SIG-M5 (cell line): ENCODE data around the gene IFT52.
"Not testable (repeated sequence)": the region's sequence is repeated elsewhere in the genome, so short reads cannot be mapped to it uniquely, and the experiment has no call there.

Source experiments
- DNase-seq: peaks from one replicate; lab custom pipeline; 2025; lab: John Stamatoyannopoulos, UW

IFT52 gene

DNA sequence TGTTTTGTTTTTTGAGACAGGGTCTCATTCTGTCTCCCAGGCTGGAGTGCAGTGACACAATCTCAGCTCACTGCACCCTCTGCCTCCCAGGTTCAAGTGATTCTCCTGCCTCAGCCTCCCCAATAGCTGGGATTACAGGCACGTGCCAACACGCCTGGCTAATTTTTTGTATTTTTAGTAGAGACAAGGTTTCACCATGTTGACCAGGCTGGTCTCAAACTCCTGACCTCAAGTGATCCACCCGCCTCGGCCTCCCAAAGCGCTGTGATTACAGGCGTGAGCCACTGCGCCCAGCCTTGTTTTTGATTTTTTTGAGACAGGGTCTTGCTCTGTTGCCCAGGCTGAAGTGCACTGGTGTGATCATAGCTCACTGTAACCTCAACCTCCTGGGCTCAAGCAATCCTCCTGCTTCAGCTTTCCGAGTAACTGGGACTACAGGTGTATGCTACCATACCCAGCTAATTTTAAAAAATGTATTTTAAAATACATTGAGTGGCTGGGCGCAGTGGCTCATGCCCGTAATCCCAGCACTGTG is 61.0 kb downstream of the IFT52 start:
- DNase-seq: not testable (repeated sequence)

DNA sequence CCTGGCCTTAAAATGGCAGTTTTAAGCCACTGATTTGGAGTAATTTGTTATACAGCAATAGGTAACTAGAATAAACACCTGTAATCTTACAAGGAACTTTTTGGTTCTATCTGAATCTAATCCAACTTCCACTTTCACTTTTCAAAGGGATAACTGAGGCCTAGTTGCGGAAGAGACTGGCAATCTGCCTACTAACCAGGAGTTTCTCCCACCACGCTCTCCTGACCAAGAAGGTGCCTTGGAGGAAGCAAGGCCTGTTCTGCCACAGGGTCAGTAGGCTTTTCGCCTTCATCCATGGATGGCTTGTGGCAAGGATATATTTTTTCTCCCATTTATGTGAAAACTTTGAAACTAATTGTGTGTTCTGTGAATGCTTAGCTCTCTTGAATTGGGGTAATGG is 63.2 kb downstream of the IFT52 start:
- no peak for DNase-seq

DNA sequence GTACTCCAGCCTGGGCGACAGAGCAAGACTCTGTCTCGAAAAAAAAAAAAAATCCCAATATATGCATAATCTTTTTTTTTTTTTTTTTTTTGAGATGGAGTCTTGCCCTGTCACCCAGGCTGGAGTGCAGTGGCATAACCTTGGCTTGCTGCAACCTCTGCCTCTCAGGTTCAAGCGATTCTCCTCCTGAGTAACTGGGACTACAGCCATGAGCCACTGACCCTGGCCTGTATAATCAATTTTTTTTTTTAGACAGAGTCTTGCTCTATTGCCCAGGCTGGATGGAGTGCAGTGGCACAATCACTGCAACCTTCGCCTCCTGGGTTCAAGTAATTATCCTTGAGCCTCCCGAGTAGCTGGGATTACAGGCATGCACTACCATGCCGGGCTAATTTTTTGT is 64.4 kb downstream of the IFT52 start:
- DNase-seq: not testable (repeated sequence)

DNA sequence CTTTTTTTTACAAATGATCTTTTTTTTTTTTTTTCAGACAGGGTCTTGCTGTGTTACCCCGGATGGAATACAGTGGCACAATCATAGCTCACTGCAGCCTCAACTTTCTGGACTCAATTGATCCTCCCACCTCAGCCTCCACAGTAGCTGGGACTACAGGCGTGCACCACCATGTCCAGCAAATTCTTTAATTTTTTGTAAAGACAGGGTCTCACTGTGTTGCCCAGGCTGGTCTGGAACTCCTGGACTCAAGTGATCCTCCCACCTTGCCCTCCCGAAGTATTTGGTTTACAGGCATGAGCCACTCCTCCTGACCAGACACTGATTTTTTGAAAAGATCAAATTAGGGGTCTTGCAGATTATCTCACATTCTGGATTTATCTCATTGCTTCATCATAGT is 65.2 kb downstream of the IFT52 start:
- no peak for DNase-seq

DNA sequence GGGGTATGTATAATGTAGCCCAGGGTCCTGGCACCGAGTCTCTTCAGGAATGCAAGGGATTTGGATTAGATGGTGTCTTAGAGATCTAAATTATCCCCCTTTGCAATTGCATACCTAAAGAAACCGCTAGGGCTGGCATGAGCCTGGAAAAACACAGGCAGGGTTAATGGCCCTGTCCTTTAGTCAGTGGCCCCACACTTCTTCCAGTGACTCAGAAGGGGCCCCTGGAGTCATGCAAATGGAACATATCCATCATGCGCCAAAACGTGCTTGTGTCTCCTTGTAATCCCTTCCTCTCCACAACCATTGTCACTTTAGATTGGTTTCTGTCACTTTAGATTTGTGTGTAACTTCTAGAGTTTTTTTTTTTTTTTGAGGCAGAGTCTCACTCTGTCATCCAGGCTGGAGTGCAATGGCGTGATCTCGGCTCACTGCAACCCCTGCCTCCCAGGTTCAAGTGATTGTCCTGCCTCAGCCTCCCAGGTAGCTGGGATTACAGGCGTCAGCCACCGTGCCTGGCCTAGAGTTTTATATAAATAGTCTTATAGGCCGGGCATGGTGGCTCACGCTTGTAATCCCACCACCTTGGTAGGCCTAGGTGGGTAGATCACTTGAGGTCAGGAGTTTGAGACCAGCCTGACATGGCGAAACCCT is 67.5 kb downstream of the IFT52 start:
- no peak for DNase-seq

DNA sequence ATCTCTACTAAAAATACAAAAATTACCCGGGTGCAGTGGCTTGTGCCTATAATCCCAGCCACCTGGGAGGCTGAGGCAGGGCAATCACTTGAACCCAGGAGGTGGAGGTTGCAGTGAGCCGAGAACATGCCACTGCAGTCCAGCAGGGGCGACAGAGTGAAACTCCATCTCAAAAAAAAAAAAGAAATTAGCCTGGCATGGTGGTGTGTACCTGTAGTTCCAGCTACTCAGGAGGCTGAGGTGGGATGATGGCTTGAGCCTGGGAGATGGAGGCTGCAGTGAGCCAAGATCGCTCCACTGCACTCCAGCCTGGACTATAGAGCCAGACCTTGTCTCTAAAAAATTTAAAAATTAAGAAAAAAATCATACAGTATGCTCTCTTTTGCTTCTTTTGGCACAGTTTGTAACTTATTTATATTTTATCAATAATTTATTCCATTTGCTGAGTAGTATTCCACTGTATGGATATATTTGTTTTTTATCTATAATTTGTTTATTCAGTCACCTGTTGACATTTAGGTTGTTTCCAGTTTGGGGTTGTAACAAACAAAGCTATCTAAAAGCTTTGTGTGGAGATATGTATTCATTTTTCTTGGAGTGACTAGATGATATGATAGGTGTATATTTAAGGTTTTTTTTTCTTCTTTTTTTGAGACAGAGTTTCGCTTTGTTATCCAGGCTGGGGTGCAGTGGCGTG is 68.1 kb downstream of the IFT52 start:
- no peak for DNase-seq

DNA sequence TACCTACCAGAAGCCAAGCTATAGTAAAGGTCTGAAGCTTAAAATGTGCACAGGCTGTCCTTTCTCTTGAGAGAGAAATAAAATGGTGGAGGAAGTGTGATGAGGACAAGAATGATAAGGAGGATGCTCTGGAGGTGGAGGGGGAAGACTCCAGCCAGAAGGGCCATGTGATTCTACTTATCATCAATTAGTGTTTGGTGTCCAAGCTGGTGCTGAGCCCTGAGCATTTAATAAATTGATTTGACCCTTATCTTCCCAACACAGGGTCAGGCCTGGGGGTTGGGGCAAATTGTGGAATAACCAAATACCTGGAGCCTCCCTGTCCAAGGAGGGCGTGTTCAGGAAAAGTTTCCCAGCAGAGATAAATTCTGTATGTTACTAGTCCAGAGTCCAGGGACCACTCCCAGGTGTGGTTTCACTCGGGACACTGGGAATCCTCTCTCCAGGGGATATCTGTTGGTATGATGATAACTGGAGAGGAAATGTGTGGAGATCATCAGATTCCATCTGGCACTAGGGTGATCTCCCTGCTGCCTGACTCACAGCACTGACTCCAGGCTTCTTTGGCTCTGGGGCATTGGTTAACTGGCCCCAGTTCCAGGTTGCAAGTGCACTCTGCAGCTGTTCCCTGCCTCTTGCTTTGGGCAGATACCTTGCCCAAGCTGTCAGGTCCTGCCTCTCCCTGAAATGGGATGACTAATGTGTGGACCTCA is 72.4 kb downstream of the IFT52 start:
- DNase-seq: no peak

DNA sequence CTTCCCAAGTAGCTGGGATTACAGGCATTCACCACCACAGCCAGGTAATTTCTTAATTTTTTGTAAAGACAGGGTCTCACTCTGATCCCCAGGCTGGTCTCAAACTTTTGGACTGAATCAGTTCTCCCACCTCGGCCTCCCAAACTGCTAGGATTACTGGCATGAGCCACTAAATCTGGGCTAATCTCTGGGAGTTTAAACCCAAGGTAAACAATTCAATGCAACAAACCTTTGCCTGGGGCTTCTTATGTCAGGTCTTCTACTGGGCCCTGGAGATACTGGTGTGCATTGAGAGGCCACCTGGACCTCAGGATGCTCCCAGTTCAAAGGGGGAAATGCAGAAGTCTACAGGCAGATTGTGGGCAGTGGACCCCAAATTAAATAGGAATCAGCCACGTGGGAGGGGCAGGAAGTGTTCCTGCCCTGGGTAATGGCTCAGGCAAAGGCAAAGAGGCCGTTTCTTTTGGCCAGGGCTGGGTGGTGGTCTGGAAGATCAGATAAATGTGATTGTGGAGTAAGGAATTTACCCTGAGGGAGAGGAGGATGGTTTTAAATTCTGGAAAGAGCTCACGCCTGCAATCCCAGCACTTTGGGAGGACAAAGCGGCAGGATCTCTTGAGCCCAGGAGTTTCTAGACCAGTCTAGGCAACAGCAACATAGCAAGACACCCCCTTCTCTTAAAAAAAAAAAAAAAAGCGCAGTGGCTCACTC is 74.9 kb downstream of the IFT52 start:
- no peak for DNase-seq

DNA sequence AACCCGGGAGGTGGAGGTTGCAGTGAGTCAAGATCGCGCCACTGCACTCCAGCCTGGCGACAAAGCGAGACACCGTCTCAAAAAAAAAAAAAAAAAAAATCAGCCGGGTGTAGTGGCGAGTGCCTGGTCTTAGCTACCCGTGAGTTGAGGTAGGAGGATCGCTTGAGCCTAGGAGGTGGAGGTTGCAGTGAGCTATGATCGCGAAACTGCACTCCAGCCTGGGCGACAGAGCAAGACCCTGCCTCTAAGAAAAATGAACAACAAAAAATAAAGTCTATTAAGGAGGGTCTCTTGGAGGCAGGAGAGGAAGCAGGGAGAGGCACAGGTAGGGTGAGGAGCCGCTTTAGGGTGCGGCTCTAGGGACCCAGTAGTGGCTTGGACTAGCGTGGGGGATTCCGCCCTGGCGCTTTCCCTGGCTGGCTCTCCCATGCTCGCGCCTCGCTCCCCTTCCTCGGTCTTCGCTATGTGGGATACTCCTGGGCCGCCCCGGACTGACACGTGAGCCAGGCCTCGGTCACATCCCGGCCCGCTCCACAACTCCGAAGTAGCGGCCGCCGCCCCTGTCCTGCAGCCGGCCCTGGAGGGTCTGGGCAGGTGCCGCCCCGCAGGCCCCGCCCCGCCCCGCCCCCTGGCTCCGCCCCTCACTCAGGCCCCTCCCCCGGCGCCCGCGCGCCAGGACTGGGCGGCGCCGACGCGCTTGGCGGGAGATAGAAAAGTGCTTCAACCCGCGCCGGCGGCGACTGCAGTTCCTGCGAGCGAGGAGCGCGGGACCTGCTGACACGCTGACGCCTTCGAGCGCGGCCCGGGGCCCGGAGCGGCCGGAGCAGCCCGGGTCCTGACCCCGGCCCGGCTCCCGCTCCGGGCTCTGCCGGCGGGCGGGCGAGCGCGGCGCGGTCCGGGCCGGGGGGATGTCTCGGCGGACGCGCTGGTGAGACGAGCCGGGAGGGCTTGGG is 75.9 kb downstream of the IFT52 start, which contains the start of gene MYBL2:
Gene MYBL2 (plus strand): TSS at position 739 of the 953 bp plus-strand sequence. CDS start 170 bp downstream, at position 909.
- DNase-seq: no peak

DNA sequence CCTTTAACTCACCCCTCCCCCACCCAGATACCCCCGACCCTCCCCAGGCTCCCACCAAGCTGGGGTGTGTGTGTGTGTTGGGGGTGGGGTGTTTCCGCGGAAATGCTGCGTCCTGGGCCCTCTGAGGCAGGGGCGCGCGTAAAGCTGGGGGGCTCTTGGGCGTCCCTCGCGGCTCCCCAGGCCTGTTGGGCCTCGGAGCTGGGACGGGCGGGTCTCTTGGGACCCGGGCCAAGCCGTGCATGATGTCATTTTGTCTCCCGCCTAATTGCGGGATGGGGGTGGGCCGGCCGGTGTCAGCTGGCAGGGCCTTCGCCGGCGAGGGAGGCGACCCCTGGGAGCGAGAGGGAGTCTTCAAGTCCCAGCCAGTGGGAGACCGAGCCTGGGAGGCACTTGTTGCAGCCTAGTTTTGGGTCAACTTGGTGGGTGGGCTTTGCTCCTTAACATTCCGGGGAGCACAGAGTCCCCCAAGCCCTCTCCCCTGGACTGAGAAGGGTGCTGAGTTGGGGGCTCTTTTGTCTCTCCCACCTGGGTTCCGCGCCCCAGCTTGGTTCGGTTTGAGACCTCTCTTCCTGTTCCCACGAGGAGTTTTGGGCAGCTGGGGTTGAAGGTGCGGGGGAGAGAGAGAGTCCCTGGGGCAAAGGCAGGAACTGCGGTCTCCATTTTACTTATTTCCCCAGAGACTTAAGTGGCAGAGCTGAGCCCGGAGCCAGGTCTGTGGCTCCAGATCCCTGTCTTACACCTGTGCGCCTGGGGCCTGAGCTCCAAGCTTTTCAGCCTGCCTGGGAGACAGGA is 76.8 kb downstream of the IFT52 start:
- DNase-seq: no peak

DNA sequence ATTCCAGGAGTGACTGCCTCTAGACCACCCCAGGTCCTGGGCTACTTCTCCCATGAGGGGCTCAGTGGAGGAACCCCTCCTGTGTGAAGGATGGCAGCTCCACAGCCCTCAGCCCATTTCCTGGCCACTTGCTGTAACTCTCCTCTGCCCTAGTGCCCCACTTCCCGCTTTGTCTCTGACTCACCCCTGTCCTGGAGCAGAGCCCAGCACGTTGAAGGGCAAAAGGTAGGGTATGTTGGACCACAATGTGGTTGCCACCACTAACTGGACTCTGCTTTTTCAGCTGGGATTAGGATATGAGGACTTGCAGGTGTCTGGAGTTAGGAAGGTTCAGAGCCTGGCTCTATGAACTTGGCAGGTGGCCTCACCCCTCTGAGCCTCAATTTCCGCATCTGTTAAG is 78.6 kb downstream of the IFT52 start:
- DNase-seq: no peak

DNA sequence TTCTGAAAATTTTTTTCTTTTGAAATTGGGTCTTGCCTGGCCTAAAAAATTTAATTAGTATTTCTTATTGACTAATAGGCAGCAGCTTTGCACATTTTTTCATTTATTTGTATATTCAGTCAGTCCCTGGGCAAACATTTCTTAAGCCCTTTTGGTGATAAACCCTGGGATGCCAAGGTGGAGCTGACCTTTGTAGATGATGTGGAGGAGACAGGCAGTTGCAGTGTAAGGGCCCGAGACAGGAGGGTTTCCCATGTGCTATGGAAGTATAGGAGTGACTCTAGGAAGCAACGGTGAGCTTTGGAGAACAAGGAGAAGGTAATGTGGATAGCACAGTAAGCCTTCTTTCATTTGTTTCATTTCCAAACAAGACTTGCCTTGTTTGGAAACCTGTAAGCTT is 79.7 kb downstream of the IFT52 start:
- DNase-seq: no peak

DNA sequence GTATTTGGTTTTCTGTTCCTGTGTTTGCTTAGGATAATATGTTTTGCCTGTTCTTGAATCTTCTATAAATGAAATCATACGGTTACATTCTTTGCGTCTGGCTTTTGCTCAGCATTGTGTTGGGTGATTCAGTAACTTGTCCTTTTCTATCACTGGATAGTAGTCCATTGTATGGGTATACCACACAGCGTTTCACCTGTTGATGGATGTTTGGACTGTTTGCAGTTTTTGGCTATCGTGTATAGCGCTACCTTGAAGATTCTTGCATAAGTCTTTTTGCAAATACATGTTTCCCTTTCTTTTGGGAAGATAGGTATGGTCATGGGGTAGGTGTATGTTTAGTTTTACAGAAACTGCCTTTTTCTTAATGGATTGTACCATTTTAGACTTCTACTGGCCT is 85.6 kb downstream of the IFT52 start:
- DNase-seq: no peak

DNA sequence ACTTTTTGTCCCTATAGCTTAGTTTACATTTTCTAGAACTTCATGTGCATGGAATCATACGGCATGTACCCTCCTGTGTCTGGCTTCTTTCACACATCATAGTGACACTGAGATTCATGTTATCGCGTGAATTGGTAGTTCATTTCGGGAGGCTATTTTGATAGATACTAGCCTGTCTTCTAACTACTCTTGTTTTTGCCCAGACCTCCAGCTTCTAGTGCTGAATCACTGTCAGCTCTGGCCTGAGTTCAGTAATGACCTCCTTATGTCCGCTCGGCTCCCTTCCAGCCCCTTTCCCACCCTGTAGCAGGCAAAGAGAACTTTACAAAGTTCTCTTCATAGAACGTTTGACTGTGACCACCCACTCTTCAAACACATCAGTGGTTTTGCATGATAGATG is 90.2 kb downstream of the IFT52 start:
- no peak for DNase-seq

DNA sequence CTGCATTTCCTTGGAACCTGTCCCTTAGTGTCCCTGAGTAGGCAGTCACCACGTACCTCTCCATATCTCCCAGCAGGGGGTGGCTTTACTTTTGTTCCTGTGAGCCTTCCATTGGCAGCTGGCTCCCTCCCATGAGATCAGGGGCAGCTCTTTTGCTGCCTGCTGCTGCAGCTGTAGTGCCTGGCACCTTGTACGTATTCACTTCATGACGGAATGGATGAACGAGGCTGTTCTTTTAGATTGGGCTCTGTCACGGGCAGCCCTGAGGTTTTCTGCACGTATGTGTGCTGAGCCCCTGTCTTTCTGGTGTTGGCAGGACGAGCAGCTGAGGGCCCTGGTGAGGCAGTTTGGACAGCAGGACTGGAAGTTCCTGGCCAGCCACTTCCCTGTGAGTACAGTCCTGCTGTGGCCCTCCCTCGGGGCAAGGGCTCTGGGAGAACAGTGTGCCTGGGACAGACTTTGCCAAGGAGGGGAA is 90.8 kb downstream of the IFT52 start:
- DNase-seq: no peak

DNA sequence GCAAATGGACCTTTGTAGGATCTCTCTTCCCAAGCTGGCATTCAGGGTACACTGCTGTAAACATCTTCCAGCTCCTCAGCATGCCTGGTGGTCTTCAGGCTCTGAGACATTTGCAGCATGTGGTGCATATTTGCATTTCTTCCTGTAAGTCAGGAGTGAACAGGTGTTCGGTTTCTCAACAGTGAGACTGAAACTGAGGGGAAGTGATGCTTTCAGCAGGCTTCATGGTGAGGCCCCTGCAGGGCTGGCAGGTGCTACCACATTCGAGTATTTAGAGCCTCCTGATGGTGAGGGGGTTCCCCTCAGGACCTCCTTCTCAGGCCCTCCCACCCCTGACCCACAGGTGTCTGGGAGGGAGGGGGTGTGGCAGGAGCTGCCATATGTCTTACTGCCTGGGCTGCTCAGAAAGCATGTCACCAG is 91.3 kb downstream of the IFT52 start:
- no peak for DNase-seq

DNA sequence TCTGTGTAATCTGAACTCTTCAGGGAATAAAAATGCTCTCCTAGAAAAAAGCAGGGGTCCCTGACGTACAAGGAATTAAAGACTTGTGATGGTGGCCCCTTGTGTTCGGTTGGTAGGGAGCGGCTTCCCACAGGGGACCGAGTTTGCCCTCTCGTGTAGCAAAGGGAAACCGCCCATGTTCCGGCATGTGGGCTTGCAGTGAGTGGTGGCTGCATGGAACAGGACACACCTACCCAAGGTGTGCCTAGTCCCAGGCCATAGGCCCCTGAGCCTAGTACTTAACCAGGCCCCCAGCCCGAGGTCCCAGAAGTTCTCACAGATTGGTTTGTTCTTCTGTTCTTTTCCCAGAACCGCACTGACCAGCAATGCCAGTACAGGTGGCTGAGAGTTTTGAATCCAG is 91.7 kb downstream of the IFT52 start:
- DNase-seq: no peak

DNA sequence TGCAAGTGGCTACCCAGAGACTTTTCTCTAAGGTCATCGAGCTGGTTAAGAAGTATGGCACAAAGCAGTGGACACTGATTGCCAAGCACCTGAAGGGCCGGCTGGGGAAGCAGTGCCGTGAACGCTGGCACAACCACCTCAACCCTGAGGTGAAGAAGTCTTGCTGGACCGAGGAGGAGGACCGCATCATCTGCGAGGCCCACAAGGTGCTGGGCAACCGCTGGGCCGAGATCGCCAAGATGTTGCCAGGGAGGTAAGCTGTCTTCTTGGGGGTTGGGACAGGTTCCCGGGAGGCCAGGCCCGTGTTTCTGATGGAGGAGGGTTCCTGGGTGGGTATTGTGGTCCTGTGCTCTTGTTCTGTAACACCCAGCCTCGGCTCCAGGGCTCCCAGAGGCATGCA is 96.1 kb downstream of the IFT52 start:
- DNase-seq: no peak

DNA sequence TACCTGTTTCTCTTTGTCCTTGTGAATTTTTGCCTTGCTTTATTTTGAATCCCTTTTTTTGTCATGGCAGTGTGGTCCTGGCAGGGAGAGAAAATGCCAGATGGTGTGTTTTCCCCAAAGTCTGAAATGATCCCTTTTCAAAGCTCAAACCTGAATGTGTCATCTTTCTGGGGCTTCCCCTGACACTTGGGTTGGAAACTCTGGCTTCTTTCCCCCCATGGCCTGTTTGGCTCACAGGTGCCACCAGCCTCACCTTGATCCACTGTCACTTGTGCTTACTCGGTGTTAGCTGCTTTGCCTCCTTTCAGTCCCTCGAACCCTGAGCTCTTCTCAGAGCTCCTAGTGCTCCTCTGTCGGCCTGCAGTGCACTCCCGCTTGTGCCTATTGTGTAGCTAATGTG is 98.4 kb downstream of the IFT52 start:
- no peak for DNase-seq

DNA sequence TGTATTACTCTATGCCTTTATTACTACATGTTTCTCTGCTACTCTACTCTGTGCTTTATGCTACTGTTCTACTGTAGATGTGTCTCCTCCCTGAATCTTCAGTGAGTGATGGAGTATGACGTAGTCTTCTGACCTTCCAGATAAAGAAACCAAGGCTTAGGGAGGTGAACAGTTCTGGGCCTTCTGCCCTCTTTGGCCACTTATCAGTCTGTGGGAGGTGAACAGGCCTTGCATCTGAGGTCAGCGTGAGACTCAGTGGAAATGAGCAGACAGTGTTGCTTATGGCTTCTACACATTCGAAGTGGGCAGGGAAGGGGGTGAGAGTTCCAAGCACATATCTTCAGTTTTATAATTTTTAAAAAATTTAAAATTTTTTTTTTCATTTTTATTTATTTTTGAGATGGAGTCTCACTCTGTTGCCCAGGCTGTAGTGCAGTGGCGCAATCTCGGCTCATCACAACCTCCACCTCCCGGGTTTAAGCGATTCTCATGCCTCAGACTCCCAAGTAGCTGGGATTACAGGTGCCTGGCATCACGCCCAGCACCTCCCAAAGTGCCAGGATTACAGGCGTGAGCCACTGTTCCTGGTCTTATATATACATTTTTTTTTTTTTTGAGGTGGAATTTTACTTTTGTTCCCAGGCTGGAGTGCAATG is 100.3 kb downstream of the IFT52 start:
- no peak for DNase-seq
